Astrocyte of the cerebellum (primary cell): ENCODE measurements around the gene UQCRQ.

Source experiments
- DNase-seq: peaks from one replicate; pipeline ENCODE4 v3.0.0-alpha.2; 2011; ENCODE audit warnings: low read depth
- H3K4me3 ChIP-seq: 2 replicates; pipeline ENCODE4 v1.5.1; 2011; ENCODE audit warnings: mild to moderate bottlenecking, low read depth, low read length, moderate library complexity
- in situ Hi-C: cut with HindIII; loops from 2 replicates; pipeline ENCODE4 v1.10.0; 2017; ENCODE audit warnings: low sequenced_read_pairs
- TF ChIP-seq, protein P1 (sequence below): IDR thresholded peaks from 2 replicates; pipeline ENCODE4 v1.5.1; 2012; ENCODE audit warnings: low read length, low read depth, moderate library complexity, mild to moderate bottlenecking; ENCODE audit errors: missing control alignments

Gene UQCRQ

DNA sequence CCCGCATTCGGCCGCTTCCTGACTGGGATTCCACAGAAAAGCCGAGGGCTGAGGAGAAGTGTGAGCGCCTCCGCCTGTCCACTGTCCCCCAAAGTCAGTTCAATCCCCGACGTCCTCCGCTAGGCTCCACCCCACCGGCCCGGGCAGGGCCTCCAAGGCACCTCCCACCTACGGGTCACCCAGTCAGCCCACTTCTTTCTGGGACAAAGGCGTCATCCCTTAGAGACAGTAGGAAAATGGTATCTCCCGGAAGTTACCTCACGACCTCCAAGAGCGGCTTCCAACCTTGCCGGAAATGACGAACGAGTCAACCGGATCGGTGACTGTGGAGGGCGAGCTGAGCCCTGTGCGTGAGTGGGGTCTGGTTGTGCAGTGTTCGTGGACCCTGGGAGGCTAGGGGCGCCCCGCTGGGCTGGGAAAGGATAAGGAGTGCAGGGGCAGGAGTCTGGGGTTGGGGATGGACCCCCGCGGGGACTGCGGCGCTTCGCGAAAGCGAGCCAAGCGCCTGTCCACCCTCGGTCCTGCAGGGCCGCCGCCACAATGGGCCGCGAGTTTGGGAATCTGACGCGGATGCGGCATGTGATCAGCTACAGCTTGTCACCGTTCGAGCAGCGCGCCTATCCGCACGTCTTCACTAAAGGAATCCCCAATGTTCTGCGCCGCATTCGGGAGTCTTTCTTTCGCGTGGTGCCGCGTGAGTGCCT, at the start of gene UQCRQ, which contains the start of gene GDF9:
UQCRQ (plus strand) TSS at position 301 of the 704 bp plus-strand sequence; CDS start at position 541, 240 bp downstream.
GDF9 (minus strand) TSS at position 128 of the 704 bp plus-strand sequence. CDS start 1,936 bp downstream, outside the sequence.
- peak within 1 kb of the TSS; percentile 92 for H3K4me3 ChIP-seq
- in situ Hi-C loops: no loop called here
- TF ChIP-seq, protein P1, sequence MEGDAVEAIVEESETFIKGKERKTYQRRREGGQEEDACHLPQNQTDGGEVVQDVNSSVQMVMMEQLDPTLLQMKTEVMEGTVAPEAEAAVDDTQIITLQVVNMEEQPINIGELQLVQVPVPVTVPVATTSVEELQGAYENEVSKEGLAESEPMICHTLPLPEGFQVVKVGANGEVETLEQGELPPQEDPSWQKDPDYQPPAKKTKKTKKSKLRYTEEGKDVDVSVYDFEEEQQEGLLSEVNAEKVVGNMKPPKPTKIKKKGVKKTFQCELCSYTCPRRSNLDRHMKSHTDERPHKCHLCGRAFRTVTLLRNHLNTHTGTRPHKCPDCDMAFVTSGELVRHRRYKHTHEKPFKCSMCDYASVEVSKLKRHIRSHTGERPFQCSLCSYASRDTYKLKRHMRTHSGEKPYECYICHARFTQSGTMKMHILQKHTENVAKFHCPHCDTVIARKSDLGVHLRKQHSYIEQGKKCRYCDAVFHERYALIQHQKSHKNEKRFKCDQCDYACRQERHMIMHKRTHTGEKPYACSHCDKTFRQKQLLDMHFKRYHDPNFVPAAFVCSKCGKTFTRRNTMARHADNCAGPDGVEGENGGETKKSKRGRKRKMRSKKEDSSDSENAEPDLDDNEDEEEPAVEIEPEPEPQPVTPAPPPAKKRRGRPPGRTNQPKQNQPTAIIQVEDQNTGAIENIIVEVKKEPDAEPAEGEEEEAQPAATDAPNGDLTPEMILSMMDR: peak; percentile 39
- peak; percentile 99 for DNase-seq

DNA sequence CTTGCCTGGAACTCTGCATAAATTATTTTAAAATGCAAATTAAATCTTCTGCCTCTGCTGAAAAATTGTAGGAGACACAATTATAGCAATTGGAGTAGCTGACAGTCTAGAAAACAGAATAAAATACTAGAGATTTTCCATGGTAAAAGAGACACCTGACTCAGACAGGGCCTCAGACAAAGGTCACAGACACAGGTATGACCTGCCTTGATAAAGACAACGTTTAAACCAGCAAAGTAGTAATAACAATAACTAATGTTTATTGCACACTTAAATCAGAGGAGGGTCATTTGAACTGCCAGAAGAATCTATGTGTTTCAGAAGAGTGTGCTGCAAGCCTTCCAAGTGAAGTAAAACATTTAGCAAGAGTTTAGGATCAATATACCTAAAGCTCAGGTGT, 49.4 kb upstream of the UQCRQ start:
- in situ Hi-C loops: no loop called here
- no peak overlapping the region for H3K4me3 ChIP-seq
- no peak for DNase-seq
- TF ChIP-seq, protein P1: no peak

DNA sequence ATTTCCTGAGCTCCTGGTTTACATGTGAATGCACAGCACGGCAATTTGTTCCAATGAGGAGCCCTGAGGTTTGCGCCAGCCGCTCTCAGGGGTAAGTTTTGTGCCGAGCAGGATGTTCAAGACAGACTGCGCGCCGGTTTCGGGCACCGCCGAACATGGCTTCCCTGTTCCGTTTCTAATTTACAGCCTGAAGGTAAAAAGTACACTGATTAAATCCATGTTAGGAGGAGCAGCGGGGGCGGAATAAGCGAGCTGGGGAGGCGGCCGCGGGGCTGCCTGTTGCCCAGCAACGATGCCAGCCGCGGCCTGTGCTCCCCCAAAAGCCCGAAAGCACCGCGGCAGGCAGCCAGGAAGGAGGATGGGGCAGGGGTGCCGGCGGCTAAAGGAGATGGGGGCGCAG, 47.0 kb upstream of the UQCRQ start:
- DNase-seq: no peak
- TF ChIP-seq, protein P1: no peak
- in situ Hi-C loops: no loop called here
- no peak overlapping the region for H3K4me3 ChIP-seq

DNA sequence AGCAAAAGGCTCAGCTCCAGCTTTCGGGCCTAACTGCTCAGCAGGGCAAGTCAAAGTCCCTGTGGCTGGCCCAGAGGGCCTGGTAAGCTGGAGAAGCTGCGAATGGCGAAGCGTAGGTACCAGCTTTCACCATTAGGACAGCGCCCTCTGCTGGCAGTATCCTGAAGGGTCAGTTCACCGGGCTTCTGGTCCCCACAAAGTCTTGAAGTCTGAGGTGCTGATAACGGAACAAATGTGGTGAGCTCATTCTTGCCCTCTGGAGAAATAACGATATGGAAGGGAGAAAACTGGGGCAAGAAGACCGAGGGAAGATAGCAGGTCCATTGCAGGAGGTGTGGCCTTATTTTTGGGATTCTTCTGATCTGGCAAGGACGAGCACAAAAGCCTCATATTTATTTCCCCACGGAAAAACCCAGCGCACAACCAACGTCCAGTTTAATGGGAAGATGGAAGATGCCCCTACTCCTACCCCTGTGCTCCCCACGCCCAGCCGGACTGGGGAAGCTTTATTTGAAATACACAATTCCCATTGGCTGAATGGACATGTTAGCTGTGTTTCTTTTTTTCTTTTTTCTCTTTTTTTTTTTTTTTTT, 46.2 kb upstream of the UQCRQ start:
- DNase-seq: peak; percentile 85
- TF ChIP-seq, protein P1: peak; percentile 84
- H3K4me3 ChIP-seq: no peak overlapping the region
- in situ Hi-C loops: loop anchor here (5.0 kb wide), 1 partner anchor 48 kb away; no protein-coding TSS in a partner anchor

DNA sequence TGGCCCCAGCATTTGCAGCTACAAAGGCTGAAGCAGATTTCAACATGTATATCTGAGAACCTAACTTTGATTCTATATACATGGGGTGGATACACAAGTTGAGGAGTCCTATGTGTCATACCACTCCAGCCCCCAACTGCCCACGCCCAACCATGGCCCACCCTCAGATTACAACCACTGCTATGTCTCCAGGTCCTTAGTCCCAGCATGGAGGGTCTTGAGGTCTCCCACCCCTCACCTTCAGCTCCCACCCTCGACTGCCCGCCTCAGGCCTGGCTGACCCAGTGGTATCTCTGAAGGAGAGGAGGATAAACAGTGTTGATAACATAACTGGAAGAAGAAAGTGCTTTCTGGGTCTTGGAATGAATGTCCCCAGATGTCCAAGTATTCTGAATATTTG, 45.1 kb upstream of the UQCRQ start:
- H3K4me3 ChIP-seq: no peak overlapping the region
- TF ChIP-seq, protein P1: no peak
- in situ Hi-C loops: loop anchor here (5.0 kb wide), 1 partner anchor 49 kb away; no protein-coding TSS in a partner anchor
- DNase-seq: no peak

DNA sequence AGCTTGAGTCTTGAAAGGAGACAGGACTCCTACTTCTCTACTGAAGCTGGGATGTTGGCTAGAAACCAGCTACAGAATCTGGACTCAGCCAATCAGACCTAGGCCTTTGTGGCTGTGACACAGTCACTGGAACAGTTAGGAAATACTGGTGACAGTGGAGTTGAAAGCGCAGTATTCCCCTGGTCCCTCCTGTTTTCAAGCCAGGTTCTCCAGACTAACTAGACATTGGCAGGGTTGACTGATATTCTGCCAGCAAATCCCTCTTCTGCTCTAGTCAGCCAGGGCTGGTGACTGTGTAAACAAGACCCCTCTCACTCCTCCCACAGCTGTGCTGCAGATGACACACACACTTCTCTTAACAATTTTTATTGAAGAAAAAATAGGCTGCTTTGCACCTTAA, 44.7 kb upstream of the UQCRQ start:
- in situ Hi-C loops: loop anchor here (5.0 kb wide), 1 partner anchor 49 kb away; no protein-coding TSS in a partner anchor
- H3K4me3 ChIP-seq: no peak overlapping the region
- DNase-seq: no peak
- TF ChIP-seq, protein P1: no peak
